OCI-LY1 (cell line): ENCODE measurements around the gene GNGT2.

Source experiments
- H2AFZ ChIP-seq: fragments of 200-600 bp; sonication (generic), shearing (Covaris generic); 2 replicates; pipeline ENCODE4 v1.6.0; 2014; ENCODE audit warnings: antibody characterized with exemption, mild to moderate bottlenecking, low read length
- H3F3A ChIP-seq: fragments of 200-600 bp; sonication (generic), shearing (Covaris generic); 2 replicates; pipeline ENCODE4 v1.6.0; 2014; ENCODE audit warnings: mild to moderate bottlenecking, antibody characterized with exemption, low read length, moderate library complexity; ENCODE audit not compliant: insufficient read depth
- H3K27ac ChIP-seq: fragments of 200-600 bp; sonication (generic); 2 replicates; pipeline ENCODE4 v1.5.1; 2014; ENCODE audit warnings: low read length, mixed run types, mild to moderate bottlenecking, low read depth; ENCODE audit not compliant: poor library complexity, severe bottlenecking
- H3K27me3 ChIP-seq: fragments of 200-600 bp; sonication (generic); 2 replicates; pipeline ENCODE4 v1.6.0; 2014; ENCODE audit warnings: antibody characterized with exemption, mild to moderate bottlenecking, low read length, moderate library complexity; ENCODE audit not compliant: insufficient read depth
- H3K36me3 ChIP-seq: fragments of 200-600 bp; sonication (generic); 2 replicates; pipeline ENCODE4 v1.6.1; 2014; ENCODE audit warnings: mild to moderate bottlenecking, antibody characterized with exemption, low read length, moderate library complexity, mixed read lengths; ENCODE audit not compliant: insufficient read depth
- H3K4me1 ChIP-seq: fragments of 200-600 bp; sonication (generic); 2 replicates; pipeline ENCODE4 v1.5.1; 2014; ENCODE audit warnings: mild to moderate bottlenecking, low read length, moderate library complexity; ENCODE audit not compliant: insufficient read depth, severe bottlenecking
- H3K4me2 ChIP-seq: fragments of 200-600 bp; sonication (generic), shearing (Covaris generic); 2 replicates; pipeline ENCODE4 v1.6.1; 2014; ENCODE audit warnings: low read length
- H3K4me3 ChIP-seq: fragments of 200-600 bp; sonication (generic); 2 replicates; pipeline ENCODE4 v1.5.1; 2014; ENCODE audit warnings: low read length, low read depth, mild to moderate bottlenecking, mixed read lengths; ENCODE audit not compliant: poor library complexity, severe bottlenecking
- H3K79me2 ChIP-seq: fragments of 200-600 bp; shearing (Covaris generic); 2 replicates; pipeline ENCODE4 v1.6.1; 2016; ENCODE audit warnings: mixed run types, low read length, mixed read lengths; ENCODE audit not compliant: insufficient read depth
- H3K9ac ChIP-seq: fragments of 200-600 bp; sonication (generic), shearing (Covaris generic); 2 replicates; pipeline ENCODE4 v1.6.1; 2014; ENCODE audit warnings: mild to moderate bottlenecking, low read length, mixed read lengths
- H3K9me2 ChIP-seq: fragments of 200-600 bp; sonication (generic), shearing (Covaris generic); 2 replicates; pipeline ENCODE4 v1.6.1; 2014; ENCODE audit warnings: low read depth, mild to moderate bottlenecking, low read length, mixed read lengths
- H3K9me3 ChIP-seq: fragments of 200-600 bp; shearing (Covaris generic); 2 replicates; pipeline ENCODE4 v1.6.1; 2014; ENCODE audit warnings: low read length, mixed read lengths
- H4K20me1 ChIP-seq: fragments of 200-600 bp; sonication (generic), shearing (Covaris generic); 2 replicates; pipeline ENCODE4 v1.6.0; 2016; ENCODE audit warnings: mild to moderate bottlenecking, low read length; ENCODE audit not compliant: insufficient read depth
- CTCF ChIP-seq: fragments of 200-600 bp; sonication (generic), shearing (Covaris generic); IDR thresholded peaks from 2 replicates; pipeline ENCODE4 v1.5.1; 2017; ENCODE audit warnings: mild to moderate bottlenecking, antibody characterized with exemption, low read length, moderate library complexity, mixed read lengths
- EZH2 ChIP-seq: fragments of 200-600 bp; sonication (generic), shearing (Covaris generic); IDR thresholded peaks from 2 replicates; pipeline ENCODE4 v1.8.0; 2017; ENCODE audit warnings: borderline replicate concordance, mixed run types, mild to moderate bottlenecking, antibody characterized with exemption, low read length, moderate library complexity, mixed read lengths

The GNGT2 gene

GRCh38 chr17:49241040-49241439, 30.7 kb upstream of the GNGT2 start:
- H3K79me2 ChIP-seq, result no peaks in the 10 kb centered on the region
- no peak overlapping the region for H3K4me3 ChIP-seq
- H3K27me3 ChIP-seq, result peaks cover 9% of the 10 kb centered on the region; the same call in 1 of the 2 replicates
- no peak overlapping the region for H2AFZ ChIP-seq
- no peaks in the 10 kb centered on the region for H3K4me1 ChIP-seq
- H3K27ac ChIP-seq, result no peak overlapping the region
- H3K4me2 ChIP-seq, result no peak overlapping the region
- no peaks in the 10 kb centered on the region for H3K9me3 ChIP-seq
- H3K9me2 ChIP-seq, result no peaks in the 10 kb centered on the region
- no peak overlapping the region for H3K9ac ChIP-seq
- H3K36me3 ChIP-seq, result no peaks in the 10 kb centered on the region
- TF ChIP-seq CTCF (no peak), EZH2 (no peak)
- no peaks in the 10 kb centered on the region for H4K20me1 ChIP-seq
- H3F3A ChIP-seq, result no peaks in the 10 kb centered on the region

GRCh38 chr17:49240619-49241018, 30.2 kb upstream of the GNGT2 start:
- Histone ChIP-seq H3K27me3 (peaks cover 9% of the 10 kb centered on the region; the same call in 1 of the 2 replicates), H4K20me1 (no peaks in the 10 kb centered on the region), H3K4me3 (no peak overlapping the region), H3K79me2 (no peaks in the 10 kb centered on the region), H3K4me2 (no peak overlapping the region), H3K27ac (no peak overlapping the region), H3K9ac (no peak overlapping the region), H3F3A (no peaks in the 10 kb centered on the region), H3K9me2 (no peaks in the 10 kb centered on the region), H3K36me3 (no peaks in the 10 kb centered on the region), H3K4me1 (no peaks in the 10 kb centered on the region), H3K9me3 (no peaks in the 10 kb centered on the region), H2AFZ (no peak overlapping the region)
- TF ChIP-seq CTCF (no peak), EZH2 (no peak)

GRCh38 chr17:49239963-49240362, 29.6 kb upstream of the GNGT2 start:
- Histone ChIP-seq H3K9me3 (no peaks in the 10 kb centered on the region), H3K79me2 (no peaks in the 10 kb centered on the region), H3F3A (no peaks in the 10 kb centered on the region), H3K9ac (no peak overlapping the region), H2AFZ (no peak overlapping the region), H3K27me3 (peaks cover 9% of the 10 kb centered on the region; the same call in 1 of the 2 replicates), H3K27ac (no peak overlapping the region), H4K20me1 (no peaks in the 10 kb centered on the region), H3K4me3 (no peak overlapping the region), H3K9me2 (no peaks in the 10 kb centered on the region), H3K4me2 (no peak overlapping the region), H3K4me1 (no peaks in the 10 kb centered on the region), H3K36me3 (no peaks in the 10 kb centered on the region)
- no peak for TF ChIP-seq CTCF
- TF ChIP-seq EZH2, result no peak
